HG03280 (cell line): ENCODE measurements around the gene TNNI3K.
A peak's percentile ranks its signal among the peaks of the same experiment; 100 is the strongest.

Experiments used
- ATAC-seq: cut with Tn5 transposase; IDR thresholded peaks from one replicate; pipeline ENCODE4 v1.9.1; 2021; ENCODE audit warnings: mild to moderate bottlenecking, moderate library complexity; ENCODE audit not compliant: unreplicated experiment

Gene TNNI3K

DNA sequence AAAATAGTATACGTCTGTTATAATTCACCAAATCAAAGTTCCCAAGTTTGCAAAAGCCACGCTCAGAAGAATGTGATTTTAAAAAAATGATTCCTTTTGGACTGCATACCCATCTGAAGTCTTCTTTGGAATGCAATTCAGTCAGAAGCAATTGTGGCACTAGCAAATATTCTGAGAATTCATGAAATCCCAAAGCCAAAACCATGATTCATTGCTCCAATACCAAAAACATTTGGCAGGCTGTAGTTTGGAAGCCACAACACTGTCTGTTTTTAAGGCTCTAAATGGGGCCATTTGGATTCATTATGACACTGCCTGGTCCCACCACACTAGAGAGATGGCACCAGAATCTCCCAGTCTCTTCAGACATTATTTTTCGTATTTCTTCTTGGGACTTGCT, 299.1 kb downstream of the TNNI3K start:
- no peak for ATAC-seq

DNA sequence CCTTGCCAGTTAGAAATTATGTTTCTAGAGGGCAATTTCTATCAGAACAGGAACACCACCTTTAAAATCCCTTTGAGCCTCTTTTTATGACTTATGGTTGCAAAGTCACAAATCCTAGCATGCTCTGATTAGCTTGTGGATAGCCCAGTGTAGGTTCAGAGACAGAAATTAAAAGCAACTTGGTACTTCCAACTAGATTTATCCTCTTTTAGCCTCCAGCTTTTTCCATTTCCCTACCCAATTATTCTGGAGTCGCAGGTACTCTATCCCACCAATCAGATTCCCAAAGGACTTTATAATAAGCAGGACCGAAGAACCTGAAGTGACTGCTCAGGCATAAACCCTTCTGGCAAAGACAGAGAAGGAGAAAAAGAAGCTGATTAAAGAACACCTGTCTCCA, 310.6 kb downstream of the TNNI3K start:
- ATAC-seq = no peak

DNA sequence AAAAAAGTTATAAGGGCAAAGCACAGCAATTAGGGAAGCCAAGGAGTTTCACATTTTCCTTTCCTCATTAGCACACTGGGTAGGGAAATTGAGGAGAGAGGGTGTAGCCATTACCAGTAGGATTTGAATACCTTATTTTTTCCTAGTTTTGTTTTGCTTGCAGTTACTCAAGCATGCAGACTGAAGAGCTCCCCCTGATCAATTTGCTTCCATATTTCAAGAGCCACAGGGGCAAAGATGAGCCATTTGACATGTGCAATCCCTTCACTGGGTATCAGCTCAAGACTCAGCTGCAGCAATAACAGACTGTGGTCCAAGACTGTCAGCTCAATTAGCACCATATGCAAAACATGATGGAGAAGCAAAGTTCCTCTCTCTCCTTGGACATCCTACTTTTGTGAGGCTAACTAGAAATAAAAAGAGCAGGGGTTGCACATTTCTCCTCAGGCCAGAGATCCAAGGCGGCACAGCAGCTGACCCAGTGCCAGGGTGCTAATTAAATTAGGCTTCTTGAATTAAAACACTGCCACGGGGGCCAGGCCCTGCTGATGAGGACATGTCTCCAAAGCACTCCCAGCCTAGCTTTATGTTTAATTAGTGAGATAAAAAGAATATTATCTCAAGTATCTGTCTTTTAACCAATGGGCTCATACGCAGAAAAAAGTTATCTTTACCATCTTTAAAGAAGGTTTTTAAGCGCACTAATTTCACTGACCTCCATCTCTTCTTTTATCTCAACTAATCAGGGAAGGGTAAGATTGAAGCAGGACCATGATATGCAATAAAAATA, 314.0 kb downstream of the TNNI3K start:
- no peak for ATAC-seq

DNA sequence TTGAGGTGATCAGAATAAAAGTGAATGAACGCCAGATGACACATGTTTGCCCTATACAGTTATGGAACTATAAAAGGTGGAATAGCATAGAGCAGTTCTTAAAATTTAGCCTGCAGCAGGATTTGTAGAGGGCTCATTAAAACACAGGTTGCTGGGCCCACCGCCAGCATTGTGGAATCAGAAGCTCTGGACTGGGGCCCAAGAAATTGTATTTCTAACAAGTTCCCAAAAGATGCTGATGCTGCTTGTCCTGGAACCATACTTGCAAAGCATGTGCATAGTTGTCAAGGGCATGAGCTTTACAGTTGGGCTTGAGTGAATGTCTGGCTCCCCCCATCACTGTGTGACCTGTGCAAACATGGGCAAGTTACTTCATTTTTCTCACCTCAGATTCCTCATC, 314.7 kb downstream of the TNNI3K start:
- no peak for ATAC-seq

DNA sequence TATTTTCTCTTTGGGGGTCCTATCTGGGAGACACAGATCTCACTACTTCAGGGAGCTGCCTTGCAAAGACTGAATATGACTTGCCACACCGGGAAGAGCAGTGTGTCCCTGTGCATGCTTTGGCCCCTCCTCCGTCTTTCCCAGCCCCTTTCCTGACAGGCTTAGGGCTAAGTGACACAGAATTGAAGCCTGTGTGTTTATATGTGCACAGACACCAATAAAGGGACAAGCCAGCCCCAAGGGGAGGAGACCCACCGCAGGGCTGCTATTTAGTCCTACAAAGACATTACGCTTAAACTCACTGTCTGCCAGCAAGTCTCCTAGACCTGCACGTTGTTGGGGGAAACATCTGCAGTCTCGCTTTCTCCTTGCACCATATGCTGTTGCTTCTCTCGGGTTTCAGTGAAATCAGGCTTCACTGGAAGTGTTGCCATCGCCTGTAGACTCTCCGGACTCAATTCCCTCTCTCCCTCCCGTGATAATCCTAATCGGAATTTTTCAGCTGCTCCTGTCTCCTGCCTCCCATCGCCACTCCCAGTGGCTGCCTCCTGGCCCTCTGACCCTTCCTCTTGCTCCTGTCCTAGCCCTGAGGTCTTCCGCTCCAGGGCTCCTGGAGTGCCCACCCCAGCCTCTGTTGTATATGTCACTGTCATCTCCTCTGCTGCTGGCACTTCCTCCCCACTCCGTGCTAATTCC, 335.8 kb downstream of the TNNI3K start:
- ATAC-seq = no peak

DNA sequence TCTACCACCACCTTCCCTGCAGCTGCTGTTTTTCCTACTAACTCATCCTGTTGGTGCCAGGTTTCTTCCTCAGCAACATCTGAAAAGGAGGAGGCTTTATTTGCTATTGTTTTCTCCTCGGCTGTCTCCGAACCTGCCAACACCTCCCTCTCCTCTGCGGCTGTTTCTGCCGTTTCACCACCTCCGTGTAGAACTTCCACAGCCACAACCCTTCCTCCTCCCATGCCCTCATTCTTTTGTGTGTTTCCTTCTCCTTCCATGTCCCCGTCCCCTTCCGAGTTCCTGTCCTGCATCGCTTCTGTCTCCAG, 336.3 kb downstream of the TNNI3K start:
- no peak for ATAC-seq

DNA sequence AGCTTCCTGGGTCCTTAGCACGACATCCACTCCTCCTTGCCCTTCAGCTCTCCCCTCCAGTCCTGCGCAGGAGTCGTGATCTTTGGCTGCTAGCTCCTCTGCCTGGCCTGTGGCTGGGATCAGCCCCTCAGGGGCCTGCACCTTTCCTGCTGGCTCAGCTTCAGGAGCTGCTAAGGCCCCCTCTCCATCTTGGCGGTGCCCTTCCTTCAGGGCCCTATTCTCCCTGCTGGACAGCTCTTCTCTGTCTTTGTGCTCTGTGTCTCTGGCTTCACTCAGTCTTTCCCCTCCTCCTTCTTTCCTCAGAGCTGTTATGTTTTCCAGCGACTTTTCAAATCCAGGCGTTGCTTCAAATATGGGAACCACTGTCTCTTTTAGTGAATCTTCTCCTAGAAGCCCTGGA, 336.7 kb downstream of the TNNI3K start:
- ATAC-seq = no peak

DNA sequence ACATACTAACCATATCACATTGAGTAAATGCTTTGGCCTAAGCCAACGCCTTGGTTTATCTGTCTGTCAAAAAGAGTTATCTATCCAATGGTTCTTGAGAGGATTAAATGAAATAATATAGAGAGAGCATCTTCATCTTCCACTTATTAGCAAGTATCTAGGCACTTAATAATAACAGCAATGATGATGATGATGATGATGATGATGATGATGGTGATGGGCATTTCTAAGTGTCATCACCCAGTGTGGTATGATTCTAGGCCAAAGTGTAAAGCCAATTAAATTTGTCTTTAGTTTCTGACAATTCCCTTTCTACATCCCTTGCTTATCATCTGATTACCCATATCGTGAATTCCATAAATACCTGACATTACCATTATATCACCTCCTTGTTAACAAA, 342.9 kb downstream of the TNNI3K start:
- ATAC-seq = no peak

DNA sequence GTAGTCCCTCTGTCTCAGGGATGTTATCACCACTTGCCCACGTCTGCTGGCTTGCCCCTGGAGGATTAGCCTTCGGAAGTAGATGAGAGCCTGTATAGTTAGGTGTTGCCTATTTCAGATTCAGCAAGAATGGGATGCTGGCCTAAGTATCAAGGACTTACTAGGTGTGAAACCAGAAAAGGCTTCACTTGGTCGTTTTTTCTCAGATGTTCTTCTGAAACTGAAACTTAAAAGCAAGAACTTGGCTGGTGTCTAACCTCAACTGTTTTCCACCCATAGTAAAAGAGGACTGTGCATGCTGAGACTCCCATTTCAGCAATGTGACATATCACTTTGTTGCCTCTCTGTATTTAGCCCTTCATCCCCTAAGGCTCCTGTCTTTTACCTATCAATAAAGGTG, 344.2 kb downstream of the TNNI3K start:
- ATAC-seq = peak; percentile 99

DNA sequence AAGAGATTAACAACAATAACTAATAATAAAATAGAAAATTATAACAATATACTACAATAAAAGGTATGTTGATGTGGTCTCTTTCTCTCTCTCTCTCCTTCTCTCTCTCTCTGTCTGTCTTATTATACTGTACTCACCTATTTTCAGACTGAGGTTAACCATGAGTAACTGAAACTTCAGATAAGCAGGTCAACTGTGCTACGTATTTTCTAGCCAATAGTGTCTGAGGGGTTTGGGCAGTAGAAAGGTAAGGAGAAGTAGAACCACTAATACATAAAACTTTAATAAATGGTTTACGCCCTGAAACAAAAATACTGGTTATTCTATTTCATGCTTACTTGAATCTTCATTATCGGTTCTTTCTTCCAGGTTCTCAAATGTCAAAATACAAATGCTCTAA, 348.2 kb downstream of the TNNI3K start:
- ATAC-seq = no peak

DNA sequence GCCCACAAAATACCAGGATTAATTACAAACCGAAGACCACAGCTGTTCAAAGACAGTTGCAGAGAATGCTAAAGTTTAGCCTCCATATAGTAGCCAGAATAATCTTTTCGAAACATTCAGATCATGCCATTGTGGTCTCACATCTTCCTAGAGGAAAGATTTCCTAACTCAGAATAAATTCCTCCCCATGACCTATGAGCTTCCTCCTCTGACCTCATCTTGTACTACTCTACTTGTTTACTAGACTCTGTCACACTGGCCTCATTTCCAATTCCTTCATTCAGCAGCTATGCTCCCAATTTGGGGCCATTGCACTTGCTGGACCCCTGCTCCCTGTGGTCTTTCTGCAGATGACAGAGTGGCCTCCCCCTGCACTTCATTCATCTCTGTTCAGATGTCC, 349.0 kb downstream of the TNNI3K start:
- no peak for ATAC-seq

DNA sequence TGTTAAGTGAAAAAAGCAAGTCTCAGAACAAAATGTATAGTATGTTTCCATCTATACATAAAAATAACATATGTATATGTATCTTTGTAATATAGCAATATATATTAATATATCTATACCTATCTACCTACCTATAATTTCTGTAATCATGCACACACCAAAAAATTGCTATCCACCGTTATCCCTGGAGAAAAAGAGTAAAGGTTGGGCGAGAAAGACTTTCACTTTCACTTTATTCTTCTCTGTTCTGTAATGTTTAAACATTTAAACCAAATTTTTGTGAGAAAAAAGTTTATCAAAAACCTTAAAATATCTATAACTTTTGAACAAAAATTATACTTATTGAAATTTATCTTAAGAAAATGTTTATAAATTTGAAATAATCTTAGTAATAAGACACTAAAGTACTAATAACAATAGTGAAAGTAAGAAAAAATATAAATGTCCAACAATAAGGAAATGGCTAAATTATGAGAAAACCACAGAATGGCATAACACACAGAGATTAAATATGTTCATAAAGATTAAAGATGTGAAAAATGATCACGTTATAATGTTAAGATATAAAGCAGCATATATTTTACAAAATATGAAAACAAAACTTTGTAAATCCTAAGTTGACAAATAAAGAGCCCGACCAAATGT, 351.2 kb downstream of the TNNI3K start:
- ATAC-seq = no peak

DNA sequence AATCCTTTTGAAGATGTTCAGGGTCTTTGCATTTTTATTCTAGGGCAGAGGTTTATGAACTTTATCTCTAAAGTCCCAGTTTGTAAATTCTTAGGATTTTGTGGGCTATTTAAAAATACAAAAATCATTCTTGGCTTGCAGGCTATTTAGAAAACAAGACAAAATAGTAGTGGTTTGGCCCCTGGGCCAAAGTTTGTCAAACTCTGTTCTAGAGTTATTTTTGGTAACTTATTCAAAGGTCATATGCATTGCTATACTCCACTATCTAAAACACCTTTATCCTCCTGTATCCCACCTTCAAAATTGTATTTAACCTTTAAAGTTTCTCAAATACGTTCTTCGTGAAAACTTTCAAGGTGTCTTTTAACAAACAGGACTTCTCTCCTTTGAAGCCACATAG, 352.7 kb downstream of the TNNI3K start:
- ATAC-seq = no peak

DNA sequence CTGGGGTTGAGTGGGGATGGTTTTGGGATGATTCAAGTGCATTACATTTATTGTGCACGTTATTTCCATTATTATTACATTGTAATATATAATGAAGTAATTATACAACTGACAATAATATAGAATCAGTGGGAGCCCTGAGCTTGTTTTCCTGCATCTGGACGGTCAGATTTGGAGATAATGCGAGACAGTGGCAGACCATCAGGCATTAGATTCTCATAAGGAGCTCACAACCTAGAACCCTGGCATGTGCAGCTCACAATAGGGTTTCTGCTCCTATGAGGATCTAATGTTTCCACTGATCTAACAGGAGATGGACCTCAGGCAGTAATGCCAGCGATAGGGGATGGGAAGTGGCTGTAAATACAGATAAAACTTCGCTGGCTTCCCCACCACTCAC, 355.1 kb downstream of the TNNI3K start:
- ATAC-seq = no peak

DNA sequence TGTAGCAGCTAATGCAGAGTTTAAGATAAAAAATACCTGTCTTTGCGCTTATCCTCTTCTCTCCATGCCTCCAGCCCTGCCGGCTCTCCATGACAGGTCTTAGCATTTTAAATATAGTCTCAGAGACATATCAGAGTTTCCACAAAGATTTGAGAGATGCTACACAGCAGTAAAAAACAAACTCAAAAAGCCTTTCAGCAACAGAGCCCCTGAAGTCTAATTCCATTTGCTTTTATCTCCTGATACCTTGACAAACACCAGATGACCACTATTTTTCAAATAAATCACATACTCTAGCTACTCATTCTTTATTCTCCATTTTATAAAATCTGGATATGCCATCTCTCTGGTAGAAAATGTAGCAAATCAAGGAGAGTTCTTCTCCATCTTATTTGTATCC, 356.8 kb downstream of the TNNI3K start:
- no peak for ATAC-seq

DNA sequence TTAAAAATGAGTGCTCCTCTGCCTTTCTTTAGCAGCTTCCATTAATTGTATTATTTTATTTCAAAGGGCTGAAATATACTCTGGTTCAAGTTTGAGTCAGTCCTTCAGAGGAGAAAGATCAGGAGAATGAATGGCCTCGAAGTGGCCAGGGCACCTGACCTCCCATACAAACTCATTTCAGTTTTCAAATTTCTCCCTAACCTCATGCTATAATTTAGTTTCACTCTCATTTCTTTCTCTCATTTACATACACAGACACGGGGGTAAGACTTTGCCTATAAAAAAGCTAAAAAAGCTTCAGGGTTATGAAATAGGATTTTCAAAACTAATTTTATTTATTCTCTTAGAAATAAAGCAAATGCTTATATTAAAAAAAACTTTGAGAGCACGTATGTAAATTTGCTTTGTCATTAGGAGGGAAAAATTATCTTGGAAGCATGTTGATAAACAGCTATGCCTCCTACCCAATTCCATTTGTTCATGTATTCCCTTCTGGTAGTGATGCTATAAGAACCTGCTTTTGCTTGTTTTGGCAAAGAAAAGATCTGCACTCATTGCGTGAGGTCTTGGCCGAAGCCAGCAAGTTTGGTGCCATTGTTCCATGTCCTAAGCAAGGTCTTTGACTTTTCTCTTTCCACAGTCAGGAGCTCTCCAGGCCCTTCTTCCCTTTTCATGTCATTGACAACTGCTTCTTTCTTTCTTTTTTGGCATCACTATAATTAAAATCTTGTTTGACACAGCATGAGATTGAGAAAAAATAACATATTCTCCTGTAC, 357.6 kb downstream of the TNNI3K start:
- ATAC-seq = no peak
